MM.1S (cell line): ENCODE data around the gene LAMA3.

Experiments used
- CTCF ChIP-seq: fragments of 300-600 bp; sonication (generic); IDR thresholded peaks from 2 replicates; pipeline ENCODE4 v1.5.1; 2016; ENCODE audit warnings: antibody characterized with exemption, low read length, mixed read lengths
- EZH2 ChIP-seq: fragments of 300-600 bp; sonication (generic); optimal IDR thresholded peaks from 2 replicates; pipeline ENCODE3; 2017; ENCODE audit warnings: low read depth, mild to moderate bottlenecking, antibody characterized with exemption, low read length, mixed read lengths

GRCh38 chr18:24003903-24004640 is 314.8 kb downstream of the LAMA3 start:
- TF ChIP-seq EZH2 = no peak
- no peak for TF ChIP-seq CTCF
